ENCODE measurements around the gene DPYD.

DNA sequence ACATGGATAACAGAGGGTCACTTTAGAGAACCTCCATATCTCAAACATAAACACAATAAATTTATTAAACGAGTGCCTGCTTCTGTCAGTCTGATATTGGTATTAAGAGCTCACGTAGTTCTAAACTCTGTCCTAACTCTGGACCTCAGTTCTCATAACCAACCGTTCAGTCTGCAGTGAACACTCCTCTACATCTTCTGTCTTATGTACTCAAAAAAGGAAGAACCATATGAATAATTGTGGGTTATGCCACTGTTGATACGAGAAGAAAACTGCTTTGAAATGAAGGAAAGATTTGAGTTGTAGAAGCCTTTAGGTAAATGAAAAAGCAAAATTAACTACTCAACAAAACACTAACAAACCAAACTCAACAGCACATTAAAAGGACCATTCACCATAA lies 53.7 kb downstream of the DPYD start:
- no peak for TF ChIP-seq POLR2A (IDR thresholded peaks at IDR 0.05)
- TF ChIP-seq CTCF (IDR thresholded peaks at IDR 0.05) = no peak
